Measurements from ENCODE around the gene ZSCAN30.

GRCh38 chr18:35289727-35290093 lies 319 bp downstream of the ZSCAN30 start:
- TF ChIP-seq, protein P1, sequence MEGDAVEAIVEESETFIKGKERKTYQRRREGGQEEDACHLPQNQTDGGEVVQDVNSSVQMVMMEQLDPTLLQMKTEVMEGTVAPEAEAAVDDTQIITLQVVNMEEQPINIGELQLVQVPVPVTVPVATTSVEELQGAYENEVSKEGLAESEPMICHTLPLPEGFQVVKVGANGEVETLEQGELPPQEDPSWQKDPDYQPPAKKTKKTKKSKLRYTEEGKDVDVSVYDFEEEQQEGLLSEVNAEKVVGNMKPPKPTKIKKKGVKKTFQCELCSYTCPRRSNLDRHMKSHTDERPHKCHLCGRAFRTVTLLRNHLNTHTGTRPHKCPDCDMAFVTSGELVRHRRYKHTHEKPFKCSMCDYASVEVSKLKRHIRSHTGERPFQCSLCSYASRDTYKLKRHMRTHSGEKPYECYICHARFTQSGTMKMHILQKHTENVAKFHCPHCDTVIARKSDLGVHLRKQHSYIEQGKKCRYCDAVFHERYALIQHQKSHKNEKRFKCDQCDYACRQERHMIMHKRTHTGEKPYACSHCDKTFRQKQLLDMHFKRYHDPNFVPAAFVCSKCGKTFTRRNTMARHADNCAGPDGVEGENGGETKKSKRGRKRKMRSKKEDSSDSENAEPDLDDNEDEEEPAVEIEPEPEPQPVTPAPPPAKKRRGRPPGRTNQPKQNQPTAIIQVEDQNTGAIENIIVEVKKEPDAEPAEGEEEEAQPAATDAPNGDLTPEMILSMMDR (conservative IDR thresholded peaks at IDR 0.05 in 1 of 2, IDR thresholded peaks at IDR 0.05 in 1 of 2; ENCODE audit: extremely low read depth in 1 of 2, insufficient read depth in 1 of 2, low read depth in 1 of 2, low read length in 2 of 2), result no peak
- TF ChIP-seq EZH2 (IDR thresholded peaks at IDR 0.05; ENCODE audit: borderline replicate concordance, low read length), result no peak

All from mammary epithelial cell (primary cell).